Measurements from ENCODE around the gene HDLBP. TPM values are rescaled to one million over a fixed set of nuclear protein-coding genes. Genes with fewer than 3 reads are reported as not detected.

Gene HDLBP
- total and polyA plus RNA-seq, 2 experiments from 2014 or later: 389 to 437 TPM

- Histone ChIP-seq H3K4me3 (no peak overlapping the region), H3K4me1 (ENCODE audit: insufficient read depth) (no peaks in the 10 kb centered on the region), H3K9me3 (ENCODE audit: low read depth) (no peaks in the 10 kb centered on the region), H2AFZ (no peak overlapping the region), H3K27me3 (no peaks in the 10 kb centered on the region), H3K27ac (no peak overlapping the region), H3K36me3 (replicated peaks; ENCODE audit: insufficient read depth, low read depth) (no peaks in the 10 kb centered on the region), H3K9me2 (replicated peaks; ENCODE audit: insufficient read depth) (no peaks in the 10 kb centered on the region), H3K4me2 (no peak overlapping the region), H4K20me1 (ENCODE audit: insufficient read depth, poor library complexity, severe bottlenecking) (peaks cover 61% of the 10 kb centered on the region), H3K79me2 (peaks cover 61% of the 10 kb centered on the region)
- DNase-seq (ENCODE audit: low spot score): no peak
- TF ChIP-seq EZH2phosphoT487 (IDR thresholded peaks at IDR 0.05; ENCODE audit: low read depth, severe bottlenecking, unreplicated experiment) (no peak), CTCF (IDR thresholded peaks at IDR 0.05; ENCODE audit: poor library complexity) (no peak), EZH2 (IDR thresholded peaks at IDR 0.05; ENCODE audit: borderline replicate concordance) (no peak)
- WGBS (ENCODE audit: low lambda C conversion rate, missing lambda C conversion rate): 93% methylated on average over 13 of the region's 13 CpGs
These were observed 59.8 kb downstream of the HDLBP start for GRCh38 chr2:241255542-241256167.

GRCh38 chr2:241254904-241255351, 60.5 kb downstream of the HDLBP start:
- no peaks in the 10 kb centered on the region for H3K4me1 ChIP-seq (ENCODE audit: insufficient read depth)
- H3K4me2 ChIP-seq: no peak overlapping the region
- DNase-seq (ENCODE audit: low spot score): no peak
- no peaks in the 10 kb centered on the region for H3K9me3 ChIP-seq (ENCODE audit: low read depth)
- H3K36me3 ChIP-seq (replicated peaks; ENCODE audit: insufficient read depth, low read depth): no peaks in the 10 kb centered on the region
- WGBS (ENCODE audit: low lambda C conversion rate, missing lambda C conversion rate): 97% methylated on average over 10 of the region's 10 CpGs
- no peaks in the 10 kb centered on the region for H3K27me3 ChIP-seq
- H4K20me1 ChIP-seq (ENCODE audit: insufficient read depth, poor library complexity, severe bottlenecking): peaks cover 62% of the 10 kb centered on the region
- no peak overlapping the region for H2AFZ ChIP-seq
- no peaks in the 10 kb centered on the region for H3K9me2 ChIP-seq (replicated peaks; ENCODE audit: insufficient read depth)
- H3K79me2 ChIP-seq: peaks cover 60% of the 10 kb centered on the region
- TF ChIP-seq EZH2 (IDR thresholded peaks at IDR 0.05; ENCODE audit: borderline replicate concordance) (no peak), CTCF (IDR thresholded peaks at IDR 0.05; ENCODE audit: poor library complexity) (no peak)
- H3K27ac ChIP-seq: no peak overlapping the region
- no peak overlapping the region for H3K4me3 ChIP-seq

- Histone ChIP-seq H3K9me3 (ENCODE audit: low read depth) (no peaks in the 10 kb centered on the region), H3K27ac (no peak overlapping the region), H3K79me2 (peaks cover 43% of the 10 kb centered on the region), H3K36me3 (replicated peaks; ENCODE audit: insufficient read depth, low read depth) (no peaks in the 10 kb centered on the region), H3K9me2 (replicated peaks; ENCODE audit: insufficient read depth) (no peaks in the 10 kb centered on the region), H4K20me1 (ENCODE audit: insufficient read depth, poor library complexity, severe bottlenecking) (peaks cover 42% of the 10 kb centered on the region), H3K4me2 (no peak overlapping the region), H3K27me3 (no peaks in the 10 kb centered on the region), H2AFZ (no peak overlapping the region), H3K4me3 (no peak overlapping the region), H3K4me1 (ENCODE audit: insufficient read depth) (no peaks in the 10 kb centered on the region)
- no peak for DNase-seq (ENCODE audit: low spot score)
- TF ChIP-seq EZH2 (IDR thresholded peaks at IDR 0.05; ENCODE audit: borderline replicate concordance): no peak
- no peak for TF ChIP-seq CTCF (IDR thresholded peaks at IDR 0.05; ENCODE audit: poor library complexity)
- no peak for TF ChIP-seq EZH2phosphoT487 (IDR thresholded peaks at IDR 0.05; ENCODE audit: low read depth, severe bottlenecking, unreplicated experiment)
- WGBS (ENCODE audit: low lambda C conversion rate, missing lambda C conversion rate): 97% methylated on average over 14 of the region's 14 CpGs
These were observed 62.5 kb downstream of the HDLBP start for GRCh38 chr2:241252778-241253475.
